HG03460 (cell line): ENCODE results near the gene HEPN1.
A peak's percentile ranks its signal among the peaks of the same experiment; 100 is the strongest.

Source experiments
- ATAC-seq: cut with Tn5 transposase; IDR thresholded peaks from one replicate; pipeline ENCODE4 v1.9.1; 2021; ENCODE audit not compliant: unreplicated experiment

HEPN1 gene

GRCh38 chr11:124918950-124919349 lies at the start of gene HEPN1:
Gene HEPN1, plus strand, starts transcription at chr11:124919250.
- ATAC-seq, result no peak

GRCh38 chr11:124869331-124869730 lies 49.7 kb upstream of the HEPN1 start:
- no peak for ATAC-seq

- no peak for ATAC-seq
Measured at GRCh38 chr11:124869856-124870387, 49.1 kb upstream of the HEPN1 start.

DNA sequence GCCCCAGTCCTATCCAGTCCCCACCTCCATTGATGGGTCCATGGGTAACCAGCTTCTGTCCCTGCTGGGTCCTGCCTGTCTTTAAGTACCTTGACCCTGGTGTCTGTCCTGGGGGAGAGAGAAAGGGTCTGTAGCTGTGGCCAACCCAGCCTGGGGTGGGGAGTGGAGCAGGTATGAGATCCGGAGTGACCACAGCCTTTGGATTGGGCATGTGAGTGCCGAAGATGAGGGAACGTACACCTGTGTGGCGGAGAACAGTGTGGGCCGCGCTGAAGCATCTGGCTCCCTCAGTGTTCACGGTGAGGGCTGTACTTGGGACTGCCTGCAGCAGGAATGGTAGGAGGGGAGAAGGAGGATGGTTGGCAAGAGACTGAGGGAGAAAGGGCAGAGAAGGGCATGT lies 48.6 kb upstream of the HEPN1 start:
- no peak for ATAC-seq

GRCh38 chr11:124872280-124872679 lies 46.8 kb upstream of the HEPN1 start:
- no peak for ATAC-seq

GRCh38 chr11:124872741-124873140 lies 46.3 kb upstream of the HEPN1 start:
- ATAC-seq, result no peak

DNA sequence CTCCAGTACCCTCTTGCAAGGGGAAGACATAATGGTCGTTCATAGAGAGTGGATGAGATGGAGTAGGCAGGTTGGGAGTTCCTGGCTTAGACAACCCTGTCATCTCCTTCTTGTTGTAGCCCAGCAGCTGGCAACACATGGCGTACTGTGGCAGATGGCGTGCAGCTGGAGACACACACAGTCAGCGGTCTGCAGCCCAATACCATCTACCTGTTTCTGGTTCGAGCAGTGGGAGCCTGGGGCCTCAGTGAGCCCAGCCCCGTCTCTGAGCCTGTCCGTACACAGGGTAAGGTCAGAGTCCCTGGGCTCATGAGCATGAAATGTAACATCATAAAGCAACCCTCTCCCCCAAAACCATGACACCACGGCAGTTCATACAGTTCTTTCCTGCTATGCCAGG lies 45.1 kb upstream of the HEPN1 start:
- ATAC-seq, result no peak

- ATAC-seq, result no peak
Measured at GRCh38 chr11:124874571-124875255, 44.3 kb upstream of the HEPN1 start.

DNA sequence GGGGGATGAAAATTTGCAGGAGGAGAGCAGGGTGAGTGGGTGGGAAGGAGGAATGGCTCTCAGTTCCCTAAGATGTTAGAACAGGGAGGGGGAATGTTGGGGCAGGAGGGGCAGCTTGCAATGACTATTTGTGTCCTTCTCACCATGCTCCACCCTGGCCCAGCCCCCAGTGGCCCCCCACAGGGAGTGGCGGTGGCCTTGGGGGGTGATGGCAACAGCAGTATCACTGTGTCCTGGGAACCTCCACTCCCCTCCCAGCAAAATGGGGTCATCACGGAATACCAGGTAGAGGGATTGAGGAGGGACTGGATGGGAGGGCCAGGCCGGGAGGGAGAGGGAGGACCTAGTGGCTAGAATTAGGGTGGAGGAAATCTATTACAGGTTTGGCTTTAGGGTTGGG lies 43.6 kb upstream of the HEPN1 start:
- no peak for ATAC-seq

DNA sequence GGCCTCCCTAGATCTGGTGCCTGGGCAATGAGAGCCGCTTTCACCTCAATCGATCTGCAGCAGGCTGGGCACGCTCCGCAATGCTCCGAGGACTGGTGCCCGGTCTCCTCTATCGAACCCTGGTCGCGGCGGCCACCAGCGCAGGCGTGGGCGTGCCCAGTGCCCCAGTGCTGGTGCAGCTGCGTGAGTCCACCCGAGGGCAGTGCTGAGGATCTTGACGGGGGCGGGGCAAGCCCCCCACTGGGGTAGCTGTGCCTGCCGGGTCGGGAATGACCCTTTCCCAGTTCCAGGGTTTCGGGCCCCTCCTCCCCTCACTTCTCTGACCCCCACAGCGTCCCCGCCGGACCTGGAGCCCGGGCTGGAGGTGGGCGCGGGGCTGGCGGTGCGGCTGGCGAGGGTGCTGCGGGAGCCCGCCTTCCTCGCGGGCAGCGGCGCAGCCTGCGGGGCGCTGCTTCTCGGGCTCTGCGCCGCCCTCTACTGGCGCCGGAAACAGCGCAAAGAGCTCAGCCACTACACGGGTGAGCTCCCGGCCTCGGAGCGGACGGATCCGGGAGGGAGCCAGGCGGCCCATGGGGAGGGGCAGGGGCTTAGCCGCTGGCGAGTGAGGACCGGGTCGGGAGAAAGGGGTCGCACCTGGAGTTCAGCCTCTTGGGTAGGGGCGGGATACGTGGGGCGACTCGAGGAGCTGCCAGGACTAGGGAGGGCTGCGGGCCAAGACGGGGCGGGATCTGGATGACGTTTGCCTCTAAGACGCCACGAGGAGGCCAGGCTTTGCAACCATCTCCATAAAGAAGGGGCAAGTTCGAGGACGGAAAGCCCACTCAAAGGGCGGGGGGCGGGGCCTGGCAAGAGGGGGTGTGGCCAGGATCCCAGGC lies 42.9 kb upstream of the HEPN1 start:
- ATAC-seq, result peak; percentile 86

GRCh38 chr11:124876818-124877630 lies 42.0 kb upstream of the HEPN1 start:
- ATAC-seq, result no peak

GRCh38 chr11:124877631-124877909 lies 41.5 kb upstream of the HEPN1 start:
- no peak for ATAC-seq

DNA sequence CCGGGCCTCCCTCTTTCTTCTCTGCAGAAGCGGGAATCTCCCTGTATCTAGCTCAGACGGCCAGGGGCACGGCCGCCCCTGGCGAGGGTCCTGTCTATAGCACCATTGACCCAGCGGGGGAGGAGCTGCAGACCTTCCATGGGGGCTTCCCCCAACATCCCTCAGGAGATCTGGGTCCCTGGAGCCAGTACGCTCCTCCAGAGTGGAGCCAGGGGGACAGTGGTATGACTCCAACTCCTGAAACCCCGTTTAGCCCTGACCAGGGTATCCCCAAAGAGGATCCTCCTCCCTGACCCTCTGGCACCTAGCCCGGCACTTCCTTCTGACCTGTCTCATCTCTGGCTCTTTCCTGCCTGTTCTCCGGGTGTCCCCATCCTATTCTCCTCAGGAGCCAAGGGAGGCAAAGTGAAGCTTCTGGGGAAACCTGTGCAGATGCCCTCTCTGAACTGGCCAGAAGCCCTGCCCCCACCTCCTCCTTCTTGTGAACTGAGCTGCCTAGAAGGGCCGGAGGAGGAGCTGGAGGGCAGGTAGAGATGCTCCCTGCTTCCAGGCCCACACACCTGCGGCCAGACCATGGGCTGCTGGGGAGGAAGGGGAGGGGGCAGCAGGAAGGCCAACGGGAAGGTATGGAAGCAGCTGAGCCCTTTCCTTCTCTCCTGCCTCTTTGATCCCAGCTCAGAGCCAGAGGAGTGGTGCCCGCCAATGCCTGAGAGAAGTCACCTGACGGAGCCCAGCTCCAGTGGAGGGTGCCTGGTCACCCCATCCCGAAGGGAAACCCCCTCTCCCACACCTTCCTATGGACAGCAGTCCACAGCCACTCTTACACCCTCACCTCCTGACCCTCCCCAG lies 40.9 kb upstream of the HEPN1 start:
- ATAC-seq, result no peak

GRCh38 chr11:124878759-124879492 lies 40.1 kb upstream of the HEPN1 start:
- no peak for ATAC-seq

DNA sequence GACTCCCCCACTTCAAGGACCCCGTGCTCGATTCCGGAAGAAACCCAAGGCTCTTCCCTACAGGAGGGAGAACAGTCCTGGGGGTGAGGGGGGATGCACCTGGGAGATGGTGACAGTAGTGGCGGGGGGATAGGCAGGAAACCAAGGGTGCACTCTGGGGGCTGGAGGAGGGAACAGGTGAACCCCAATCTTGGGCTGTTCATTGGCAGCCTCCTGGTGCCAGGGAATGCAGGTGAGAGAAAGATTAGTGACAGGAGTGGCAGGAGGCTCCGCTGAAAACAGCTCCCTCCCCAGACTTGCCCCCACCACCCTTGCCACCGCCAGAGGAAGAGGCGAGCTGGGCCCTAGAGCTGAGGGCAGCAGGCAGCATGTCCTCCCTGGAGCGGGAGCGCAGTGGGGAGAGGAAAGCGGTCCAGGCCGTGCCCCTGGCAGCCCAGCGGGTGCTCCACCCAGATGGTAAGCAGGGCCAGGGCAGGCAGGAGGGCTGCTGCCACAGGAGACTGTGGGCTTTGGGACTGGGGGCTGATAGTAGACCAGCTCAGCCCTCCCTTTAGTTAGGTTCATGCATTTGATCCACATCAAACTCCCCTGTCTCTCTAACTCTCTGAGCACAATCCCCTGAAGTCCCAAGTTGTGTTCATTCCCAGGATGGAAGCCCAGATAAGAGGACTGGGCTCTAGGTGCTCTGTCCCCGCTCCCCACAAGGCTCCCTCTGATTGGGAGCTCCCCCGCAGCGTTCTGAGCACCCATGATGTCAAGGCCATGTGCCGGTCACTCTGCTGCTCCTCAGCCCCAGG lies 39.4 kb upstream of the HEPN1 start:
- no peak for ATAC-seq

DNA sequence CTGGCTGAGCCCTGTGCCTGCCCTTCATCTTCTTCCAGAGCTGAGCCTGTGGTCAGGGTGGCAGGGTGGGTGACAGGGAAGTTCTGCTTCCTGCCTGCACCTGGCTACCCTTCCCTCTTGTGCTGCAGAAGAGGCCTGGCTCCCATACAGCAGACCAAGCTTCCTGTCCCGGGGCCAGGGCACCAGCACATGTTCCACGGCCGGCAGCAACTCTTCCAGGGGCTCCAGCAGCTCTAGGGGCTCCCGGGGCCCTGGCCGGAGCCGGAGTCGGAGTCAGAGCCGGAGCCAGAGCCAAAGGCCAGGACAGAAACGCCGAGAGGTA lies 38.8 kb upstream of the HEPN1 start:
- no peak for ATAC-seq

GRCh38 chr11:124880958-124881357 lies 38.1 kb upstream of the HEPN1 start:
- ATAC-seq, result no peak

GRCh38 chr11:124882339-124883071 lies 36.5 kb upstream of the HEPN1 start:
- ATAC-seq, result no peak

DNA sequence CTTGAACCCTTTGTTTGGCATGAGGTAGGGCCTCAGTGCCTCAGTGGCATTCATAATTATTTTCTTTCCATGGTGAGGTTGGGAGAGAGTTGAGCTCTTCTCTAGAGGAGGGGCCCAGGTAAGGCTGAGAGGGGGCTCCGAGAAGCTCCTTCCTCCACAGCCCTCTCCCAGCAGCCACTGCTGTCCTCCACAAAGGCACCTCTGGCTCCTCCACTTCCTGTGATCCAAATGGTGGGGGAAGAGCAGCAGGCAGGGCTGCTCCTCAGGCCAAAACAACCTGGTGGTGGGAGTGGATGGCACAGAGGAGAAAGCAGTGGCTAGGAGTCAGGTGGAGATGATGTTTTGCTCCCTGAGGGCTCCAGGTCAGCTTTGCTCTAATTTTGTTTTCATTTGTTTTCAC lies 34.7 kb upstream of the HEPN1 start:
- ATAC-seq, result no peak
